ENCODE measurements around the gene NRAS.

DNA sequence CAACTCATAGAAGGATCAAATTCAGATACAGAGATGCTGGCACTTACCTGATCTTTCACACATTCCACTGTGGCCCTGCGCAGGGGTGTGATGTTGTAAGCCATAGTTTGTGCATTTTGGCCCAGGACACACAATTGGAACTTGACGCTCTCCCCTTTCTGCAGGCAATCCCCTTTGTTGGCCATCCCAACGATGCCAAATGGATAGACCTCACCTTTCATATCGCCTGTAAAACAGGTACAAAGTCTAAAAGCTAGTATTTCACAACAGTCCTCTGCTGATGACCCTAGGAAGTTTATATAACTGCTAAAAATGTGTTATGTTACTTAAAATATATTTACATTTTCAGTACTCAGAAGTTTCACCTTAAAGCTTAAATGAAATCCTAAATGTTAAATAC lies 3.9 kb upstream of the NRAS start:
- no peak for TF ChIP-seq EP300 (IDR thresholded peaks at IDR 0.05)
- TF ChIP-seq, protein P1, sequence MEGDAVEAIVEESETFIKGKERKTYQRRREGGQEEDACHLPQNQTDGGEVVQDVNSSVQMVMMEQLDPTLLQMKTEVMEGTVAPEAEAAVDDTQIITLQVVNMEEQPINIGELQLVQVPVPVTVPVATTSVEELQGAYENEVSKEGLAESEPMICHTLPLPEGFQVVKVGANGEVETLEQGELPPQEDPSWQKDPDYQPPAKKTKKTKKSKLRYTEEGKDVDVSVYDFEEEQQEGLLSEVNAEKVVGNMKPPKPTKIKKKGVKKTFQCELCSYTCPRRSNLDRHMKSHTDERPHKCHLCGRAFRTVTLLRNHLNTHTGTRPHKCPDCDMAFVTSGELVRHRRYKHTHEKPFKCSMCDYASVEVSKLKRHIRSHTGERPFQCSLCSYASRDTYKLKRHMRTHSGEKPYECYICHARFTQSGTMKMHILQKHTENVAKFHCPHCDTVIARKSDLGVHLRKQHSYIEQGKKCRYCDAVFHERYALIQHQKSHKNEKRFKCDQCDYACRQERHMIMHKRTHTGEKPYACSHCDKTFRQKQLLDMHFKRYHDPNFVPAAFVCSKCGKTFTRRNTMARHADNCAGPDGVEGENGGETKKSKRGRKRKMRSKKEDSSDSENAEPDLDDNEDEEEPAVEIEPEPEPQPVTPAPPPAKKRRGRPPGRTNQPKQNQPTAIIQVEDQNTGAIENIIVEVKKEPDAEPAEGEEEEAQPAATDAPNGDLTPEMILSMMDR (IDR thresholded peaks at IDR 0.05), result no peak

Measured in sigmoid colon (tissue), 4 donors.